Measurements from ENCODE around the gene PPP1R7.

DNA sequence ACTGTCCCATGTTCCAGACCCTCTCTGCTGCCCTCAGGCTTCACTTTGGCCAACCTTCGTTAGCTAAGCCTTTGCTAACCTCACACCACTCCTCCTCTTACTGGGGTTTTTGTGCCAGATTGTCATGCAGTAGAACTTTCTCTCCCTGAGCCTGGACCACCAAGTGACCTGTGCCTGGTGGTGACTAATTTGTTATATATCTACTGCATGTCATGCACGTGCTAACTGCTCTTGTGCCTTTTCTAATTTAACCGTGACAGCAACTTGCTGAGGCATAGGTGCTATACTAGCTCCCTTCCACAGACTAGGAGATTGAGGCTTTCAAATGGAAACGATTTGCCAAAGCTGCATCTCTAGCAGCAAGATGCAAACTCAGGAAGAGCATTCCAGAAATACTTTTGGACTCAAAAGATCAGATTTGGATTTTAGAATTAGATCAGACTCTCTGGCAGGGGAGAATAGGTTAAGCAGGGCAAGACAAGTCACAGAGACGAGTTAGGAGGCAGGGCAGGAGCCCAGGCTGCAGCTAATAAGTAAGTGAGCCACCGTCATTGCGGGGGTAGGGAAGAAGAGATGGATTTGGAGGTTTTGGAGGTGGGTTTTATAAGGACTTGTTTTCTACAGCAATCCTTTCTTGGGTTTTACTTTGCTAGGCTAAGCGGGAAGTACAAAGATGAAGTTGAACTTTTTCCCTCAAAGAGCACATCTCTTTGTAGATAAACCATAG is 1.8 kb downstream of the PPP1R7 start:
- no peak for TF ChIP-seq RFX5 (IDR thresholded peaks at IDR 0.05; ENCODE audit: low read depth, low read length)
- TF ChIP-seq, protein P1, sequence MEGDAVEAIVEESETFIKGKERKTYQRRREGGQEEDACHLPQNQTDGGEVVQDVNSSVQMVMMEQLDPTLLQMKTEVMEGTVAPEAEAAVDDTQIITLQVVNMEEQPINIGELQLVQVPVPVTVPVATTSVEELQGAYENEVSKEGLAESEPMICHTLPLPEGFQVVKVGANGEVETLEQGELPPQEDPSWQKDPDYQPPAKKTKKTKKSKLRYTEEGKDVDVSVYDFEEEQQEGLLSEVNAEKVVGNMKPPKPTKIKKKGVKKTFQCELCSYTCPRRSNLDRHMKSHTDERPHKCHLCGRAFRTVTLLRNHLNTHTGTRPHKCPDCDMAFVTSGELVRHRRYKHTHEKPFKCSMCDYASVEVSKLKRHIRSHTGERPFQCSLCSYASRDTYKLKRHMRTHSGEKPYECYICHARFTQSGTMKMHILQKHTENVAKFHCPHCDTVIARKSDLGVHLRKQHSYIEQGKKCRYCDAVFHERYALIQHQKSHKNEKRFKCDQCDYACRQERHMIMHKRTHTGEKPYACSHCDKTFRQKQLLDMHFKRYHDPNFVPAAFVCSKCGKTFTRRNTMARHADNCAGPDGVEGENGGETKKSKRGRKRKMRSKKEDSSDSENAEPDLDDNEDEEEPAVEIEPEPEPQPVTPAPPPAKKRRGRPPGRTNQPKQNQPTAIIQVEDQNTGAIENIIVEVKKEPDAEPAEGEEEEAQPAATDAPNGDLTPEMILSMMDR (conservative IDR thresholded peaks at IDR 0.05; ENCODE audit: low read depth, low read length): no peak
- TF ChIP-seq POLR2A (IDR thresholded peaks at IDR 0.05; ENCODE audit: low read depth, low read length): no peak
- no peak for TF ChIP-seq FOS (IDR thresholded peaks at IDR 0.05; ENCODE audit: low read depth, low read length)
- TF ChIP-seq MXI1 (IDR thresholded peaks at IDR 0.05; ENCODE audit: borderline replicate concordance, low read depth, low read length): no peak
- no peak for TF ChIP-seq RAD21 (IDR thresholded peaks at IDR 0.05; ENCODE audit: low read length)

Measured in IMR-90 (cell line).